GM21737 (cell line): ENCODE measurements around the gene RAB36.

ENCODE experiments used
- ATAC-seq: cut with Tn5 transposase; IDR thresholded peaks from one replicate; pipeline ENCODE4 v1.9.1; 2021; ENCODE audit warnings: mild to moderate bottlenecking, moderate library complexity; ENCODE audit not compliant: unreplicated experiment

The RAB36 gene

GRCh38 chr22:23204125-23204488 is 58.8 kb downstream of the RAB36 start:
- no peak for ATAC-seq

- ATAC-seq, result no peak
These were observed 59.4 kb downstream of the RAB36 start for GRCh38 chr22:23204541-23205157.

GRCh38 chr22:23205339-23206049 is 60.2 kb downstream of the RAB36 start:
- no peak for ATAC-seq

- ATAC-seq, result no peak
These were observed 61.6 kb downstream of the RAB36 start for GRCh38 chr22:23206915-23207314.

GRCh38 chr22:23207729-23208393 is 62.6 kb downstream of the RAB36 start:
- ATAC-seq, result no peak

- no peak for ATAC-seq
These were observed 65.3 kb downstream of the RAB36 start for GRCh38 chr22:23210428-23211170.

GRCh38 chr22:23211622-23212021 is 66.3 kb downstream of the RAB36 start:
- no peak for ATAC-seq

GRCh38 chr22:23212061-23213021 is 67.1 kb downstream of the RAB36 start:
- no peak for ATAC-seq

- ATAC-seq, result no peak
These were observed 67.8 kb downstream of the RAB36 start for GRCh38 chr22:23213022-23213555.

- no peak for ATAC-seq
These were observed 68.5 kb downstream of the RAB36 start for GRCh38 chr22:23213581-23214334.
